Breast epithelium (tissue), 4 donors: ENCODE data around the gene DCK. TPM values are rescaled to one million over a fixed set of nuclear protein-coding genes. Genes with fewer than 3 reads are reported as not detected.
A peak's percentile ranks its signal among the peaks of the same experiment; 100 is the strongest.

ENCODE experiments used
- DNase-seq, 2 donors: peaks; one replicate each; pipeline ENCODE4 v3.0.0-alpha.2; 2019; ENCODE audit warnings: low spot score in 2 of 2
- H3K27ac ChIP-seq, 2 donors: fragments of 200-600 bp; sonication (generic) in 1 of 2; one replicate each; pipeline ENCODE4 v1.5.1; 2016 to 2019; ENCODE audit warnings: mild to moderate bottlenecking in 1 of 2
- H3K27me3 ChIP-seq, 2 donors: fragments of 200-600 bp; sonication (generic) in 1 of 2; one replicate each; pipeline versions ENCODE4 v1.5.1 to v1.6.0; 2017 to 2019; ENCODE audit warnings: control low read depth in 1 of 2, mild to moderate bottlenecking in 1 of 2
- H3K36me3 ChIP-seq: fragments of 200-600 bp; one replicate; pipeline ENCODE4 v1.5.1; 2019
- H3K4me1 ChIP-seq, 2 donors: fragments of 200-600 bp; sonication (generic); one replicate each; pipeline ENCODE4 v1.5.1; 2016 to 2019; ENCODE audit warnings: control low read depth in 1 of 2
- H3K4me3 ChIP-seq, 3 donors: fragments of 200-600 bp; sonication (generic); 1 replicate in 2 of 3; 2 replicates in 1 of 3; pipeline ENCODE4 v1.5.1; 2016 to 2019; ENCODE audit warnings: mild to moderate bottlenecking in 3 of 3, moderate library complexity in 2 of 3
- H3K9me3 ChIP-seq, 2 donors: fragments of 200-600 bp; sonication (generic) in 1 of 2; one replicate each; pipeline ENCODE4 v1.5.1; 2016 to 2019; ENCODE audit warnings: control low read depth in 1 of 2
- CTCF ChIP-seq, 3 donors: fragments of 450-650 bp; IDR thresholded peaks; one replicate each; pipeline ENCODE4 v1.5.1; 2016 to 2017; ENCODE audit warnings: antibody characterized with exemption in 3 of 3, mild to moderate bottlenecking in 3 of 3, moderate library complexity in 3 of 3
- POLR2A ChIP-seq: fragments of 450-650 bp; IDR thresholded peaks from one replicate; pipeline ENCODE4 v1.6.1; 2016; ENCODE audit warnings: antibody characterized with exemption, mild to moderate bottlenecking, moderate library complexity
- POLR2AphosphoS5 ChIP-seq, 3 donors: sonication (generic); formaldehyde crosslinking; IDR thresholded peaks; one replicate each; pipeline ENCODE4 v1.6.1; 2017; ENCODE audit warnings: antibody characterized with exemption in 3 of 3
- intact Hi-C: fragments of 100-400 bp; cut with DNase I; formaldehyde crosslinking; loops from one replicate; pipeline ENCODE4 v1.15.1; 2023; ENCODE audit warnings: low total_unique reads
- total RNA-seq, 3 donors: library from RNA; depleted of rRNA; stranded (reverse); fragments of >200 nt; gene quantifications; one replicate each; pipeline ENCODE4 v1.1.0, GENCODE V29; 2016

DCK gene
- total RNA-seq, result 10 to 100 TPM; 11.8 to 23.0 (median 17.4) TPM

DNA sequence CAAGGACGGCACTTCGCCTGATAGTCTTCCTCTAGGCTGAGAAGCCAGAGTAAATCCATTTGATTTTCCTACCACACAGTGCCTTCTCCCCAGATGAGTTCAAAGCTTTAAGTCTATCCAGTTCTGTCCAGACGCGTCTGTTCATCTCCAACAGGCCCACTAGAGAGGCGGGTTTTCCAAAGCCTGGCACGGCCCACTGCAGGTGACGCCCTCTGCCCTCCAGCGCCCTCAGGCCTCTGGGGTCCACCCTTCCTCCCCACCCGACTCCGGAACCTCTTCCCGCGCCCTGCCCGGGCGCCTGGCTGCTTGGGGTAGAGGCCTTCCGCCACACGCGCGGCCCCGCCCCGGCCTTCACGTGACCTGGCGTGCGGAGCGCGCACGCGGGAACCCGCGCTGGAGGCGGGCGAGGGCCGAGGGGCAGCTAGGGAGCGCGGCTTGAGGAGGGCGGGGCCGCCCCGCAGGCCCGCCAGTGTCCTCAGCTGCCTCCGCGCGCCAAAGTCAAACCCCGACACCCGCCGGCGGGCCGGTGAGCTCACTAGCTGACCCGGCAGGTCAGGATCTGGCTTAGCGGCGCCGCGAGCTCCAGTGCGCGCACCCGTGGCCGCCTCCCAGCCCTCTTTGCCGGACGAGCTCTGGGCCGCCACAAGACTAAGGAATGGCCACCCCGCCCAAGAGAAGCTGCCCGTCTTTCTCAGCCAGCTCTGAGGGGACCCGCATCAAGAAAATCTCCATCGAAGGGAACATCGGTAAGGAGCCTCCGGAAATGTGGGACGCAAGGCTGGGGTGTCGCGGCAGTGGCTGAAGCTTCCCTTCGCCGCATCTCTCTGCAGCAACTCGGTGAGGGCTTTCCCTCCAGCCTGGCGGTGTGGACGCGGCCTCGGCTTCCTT lies at the start of gene DCK:
Gene DCK, plus strand, starts transcription at position 469 of the 888 bp plus-strand sequence. Its CDS starts 187 bp downstream, at position 656.
- peak; percentile 83 for DNase-seq
- no peaks in the 10 kb centered on the region for H3K4me1 ChIP-seq
- no peaks in the 10 kb centered on the region for H3K9me3 ChIP-seq
- TF ChIP-seq POLR2AphosphoS5 (IDR thresholded peaks at IDR 0.05) (peak; percentile 70 to 88 (median 82)), POLR2A (peak; percentile 46), CTCF (IDR thresholded peaks at IDR 0.05) (no peak)
- intact Hi-C loops, result no loop called here
- peak within 1 kb of the TSS; percentile 58 to 88 (median 79) for H3K4me3 ChIP-seq
- peak within 1 kb of the TSS; percentile 96 for H3K27ac ChIP-seq
- no peaks in the 10 kb centered on the region for H3K36me3 ChIP-seq
- no peaks in the 10 kb centered on the region for H3K27me3 ChIP-seq

DNA sequence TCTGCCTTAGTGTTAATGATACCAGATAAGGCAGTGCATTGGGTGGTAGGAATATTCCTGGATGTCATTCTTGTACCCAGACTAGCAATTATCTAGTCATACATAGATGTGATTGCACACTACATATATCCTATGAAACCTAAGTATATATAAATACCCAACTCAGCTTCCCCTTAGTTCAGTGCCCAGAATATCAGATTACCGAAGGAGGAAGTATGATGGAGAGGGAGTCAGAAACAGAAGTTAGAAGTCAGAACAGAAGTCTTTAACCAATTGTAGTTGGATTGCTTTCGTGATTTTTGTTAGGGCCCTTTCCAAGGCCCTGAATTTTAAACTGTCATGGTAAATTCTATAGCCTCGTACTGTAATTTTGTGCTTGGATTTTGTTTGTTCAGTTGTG lies 48.4 kb upstream of the DCK start:
- DNase-seq, result no peak
- H3K27me3 ChIP-seq, result no peaks in the 10 kb centered on the region
- no peak overlapping the region for H3K27ac ChIP-seq
- no peaks in the 10 kb centered on the region for H3K36me3 ChIP-seq
- no peaks in the 10 kb centered on the region for H3K4me1 ChIP-seq
- no peak overlapping the region for H3K4me3 ChIP-seq
- no peaks in the 10 kb centered on the region for H3K9me3 ChIP-seq
- TF ChIP-seq POLR2AphosphoS5 (IDR thresholded peaks at IDR 0.05), result no peak
- no peak for TF ChIP-seq POLR2A
- no peak for TF ChIP-seq CTCF (IDR thresholded peaks at IDR 0.05)
- intact Hi-C loops, result no loop called here

GRCh38 chr4:70945452-70946055 lies 47.9 kb upstream of the DCK start:
- Histone ChIP-seq H3K4me1 (no peaks in the 10 kb centered on the region), H3K9me3 (no peaks in the 10 kb centered on the region), H3K27me3 (no peaks in the 10 kb centered on the region), H3K36me3 (no peaks in the 10 kb centered on the region), H3K4me3 (no peak overlapping the region), H3K27ac (no peak overlapping the region)
- TF ChIP-seq POLR2A (no peak), POLR2AphosphoS5 (IDR thresholded peaks at IDR 0.05) (no peak), CTCF (IDR thresholded peaks at IDR 0.05) (no peak)
- intact Hi-C loops, result no loop called here
- DNase-seq, result no peak

- no peak for DNase-seq
- Histone ChIP-seq H3K4me1 (no peaks in the 10 kb centered on the region), H3K27ac (no peak overlapping the region), H3K36me3 (no peaks in the 10 kb centered on the region), H3K4me3 (no peak overlapping the region), H3K9me3 (no peaks in the 10 kb centered on the region), H3K27me3 (no peaks in the 10 kb centered on the region)
- intact Hi-C loops, result no loop called here
- no peak for TF ChIP-seq CTCF (IDR thresholded peaks at IDR 0.05)
- no peak for TF ChIP-seq POLR2AphosphoS5 (IDR thresholded peaks at IDR 0.05)
- TF ChIP-seq POLR2A, result no peak
Measured at GRCh38 chr4:70946939-70947338, 46.5 kb upstream of the DCK start.

DNA sequence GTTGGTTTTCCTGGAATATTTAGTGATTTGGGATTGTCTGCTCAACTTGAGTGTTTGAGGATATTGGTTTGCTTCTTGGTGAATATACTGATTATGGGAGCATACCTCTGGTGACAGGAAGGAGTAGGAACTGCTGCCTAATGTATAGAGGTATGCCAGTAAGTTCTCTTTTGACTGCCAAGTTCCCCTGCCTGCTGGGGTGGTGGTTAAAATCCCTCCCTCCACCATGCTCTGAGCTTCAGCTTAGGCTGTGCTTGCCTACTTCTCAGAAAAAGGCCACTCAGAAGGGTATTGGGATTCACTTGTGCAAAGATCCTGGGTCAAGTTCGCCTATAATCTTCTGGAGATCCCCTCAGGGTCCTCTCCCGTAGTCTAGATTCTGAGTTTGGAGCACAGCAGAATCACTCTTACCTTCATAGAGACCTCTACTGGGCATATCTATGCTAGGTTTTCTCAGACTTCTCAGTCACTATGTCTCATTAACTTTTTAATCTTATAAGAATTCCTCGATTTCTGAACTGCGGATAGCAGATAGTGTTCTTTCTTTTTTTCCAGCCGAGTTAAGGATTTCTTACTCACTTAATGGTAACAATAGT lies 44.7 kb upstream of the DCK start:
- no peak for DNase-seq
- Histone ChIP-seq H3K36me3 (no peaks in the 10 kb centered on the region), H3K27me3 (no peaks in the 10 kb centered on the region), H3K4me3 (no peak overlapping the region), H3K4me1 (no peaks in the 10 kb centered on the region), H3K9me3 (no peaks in the 10 kb centered on the region), H3K27ac (no peak overlapping the region)
- no peak for TF ChIP-seq POLR2A
- no peak for TF ChIP-seq CTCF (IDR thresholded peaks at IDR 0.05)
- no peak for TF ChIP-seq POLR2AphosphoS5 (IDR thresholded peaks at IDR 0.05)
- intact Hi-C loops, result no loop called here
